ENCODE measurements around the gene ZNF92.
"Not testable (repeated sequence)": the region's sequence is repeated elsewhere in the genome, so short reads cannot be mapped to it uniquely, and the experiment has no call there.

The ZNF92 gene

DNA sequence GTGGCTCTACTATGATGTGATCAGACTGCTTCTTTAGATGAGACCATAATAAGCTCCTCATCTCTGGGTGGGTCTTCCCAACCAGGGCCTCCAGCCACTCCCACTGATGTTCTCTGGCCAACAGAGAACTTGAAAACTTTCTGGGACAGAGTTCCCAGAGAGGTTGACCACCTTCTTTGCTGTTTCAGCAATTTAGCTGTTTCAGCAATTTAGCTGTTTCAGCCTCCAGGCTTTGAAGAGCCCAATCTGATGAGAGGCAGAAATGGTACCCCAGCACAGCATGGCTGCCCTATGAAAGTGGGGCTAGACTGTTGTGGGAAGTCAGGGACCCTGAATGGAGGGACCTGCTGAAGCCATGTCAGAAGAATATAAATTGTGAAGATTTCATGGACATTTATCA lies 49.0 kb downstream of the ZNF92 start:
- DNase-seq (ENCODE audit: insufficient read length, low spot score) (no peak), FAIRE-seq (no peak)
- TF ChIP-seq PAX5 (IDR thresholded peaks at IDR 0.05; ENCODE audit: insufficient read depth, low read length, severe bottlenecking) (no peak), POLR2AphosphoS5 (IDR thresholded peaks at IDR 0.05; ENCODE audit: low read depth, low read length) (no peak), TAF1 (IDR thresholded peaks at IDR 0.05; ENCODE audit: low read depth, low read length) (no peak), POU2F2 (IDR thresholded peaks at IDR 0.05; ENCODE audit: low read depth, low read length) (no peak), POLR2A (IDR thresholded peaks at IDR 0.05; ENCODE audit: low read depth, low read length) (no peak), SPI1 (IDR thresholded peaks at IDR 0.05; ENCODE audit: low read depth, low read length) (no peak)

DNA sequence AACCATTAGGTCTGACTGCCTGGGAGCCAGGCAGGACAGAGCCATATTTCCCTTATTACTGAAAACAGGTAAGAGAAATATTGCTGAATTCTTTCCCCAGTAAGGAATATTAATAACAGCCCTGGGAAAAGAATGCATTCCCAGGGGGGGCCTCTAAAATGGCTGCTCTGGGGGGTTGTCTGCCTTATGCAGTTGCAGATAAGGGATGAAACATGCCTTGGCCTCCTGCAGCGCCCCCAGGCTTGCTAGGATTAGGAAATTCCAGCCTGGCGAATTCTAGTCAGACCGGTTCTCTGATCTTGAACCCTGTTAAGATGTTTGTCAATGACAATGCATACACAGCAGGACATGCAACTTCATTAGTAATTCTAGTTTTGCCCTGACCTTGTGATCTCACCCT lies 49.6 kb downstream of the ZNF92 start:
- not testable (repeated sequence) for DNase-seq (ENCODE audit: insufficient read length, low spot score); FAIRE-seq

DNA sequence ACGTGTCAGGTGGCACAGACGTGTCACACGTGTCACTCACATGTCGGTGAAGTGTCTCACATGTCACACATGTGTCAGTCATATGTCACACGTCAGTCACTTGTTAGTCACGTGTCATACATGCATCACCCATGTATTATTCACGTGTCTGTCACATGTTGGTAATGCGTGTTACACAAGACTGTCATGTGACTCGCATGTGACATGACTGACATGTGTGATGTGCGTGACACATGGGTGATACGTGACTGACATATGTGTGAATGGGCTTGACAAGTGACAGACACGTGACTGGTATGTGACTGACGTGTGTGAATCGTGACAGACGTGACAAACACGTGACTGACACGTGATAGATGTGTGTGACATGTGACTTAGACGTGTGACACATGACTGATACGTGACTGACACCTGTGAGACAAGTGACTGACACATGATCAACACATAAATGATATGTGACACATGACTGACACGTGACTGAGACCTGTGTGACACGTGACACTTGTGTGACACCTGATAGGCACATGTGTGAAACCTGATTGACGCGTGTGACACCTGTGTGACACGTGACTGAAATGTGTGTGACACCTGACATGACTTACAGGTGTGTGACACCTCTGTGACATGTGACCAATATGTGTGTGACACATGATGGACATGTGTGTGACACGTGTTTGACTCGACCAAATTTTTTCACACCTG lies 56.1 kb downstream of the ZNF92 start:
- TF ChIP-seq SPI1 (IDR thresholded peaks at IDR 0.05; ENCODE audit: low read depth, low read length) (no peak), TAF1 (IDR thresholded peaks at IDR 0.05; ENCODE audit: low read depth, low read length) (no peak)
- FAIRE-seq (peak; percentile 68), DNase-seq (ENCODE audit: insufficient read length, low spot score) (no peak)

DNA sequence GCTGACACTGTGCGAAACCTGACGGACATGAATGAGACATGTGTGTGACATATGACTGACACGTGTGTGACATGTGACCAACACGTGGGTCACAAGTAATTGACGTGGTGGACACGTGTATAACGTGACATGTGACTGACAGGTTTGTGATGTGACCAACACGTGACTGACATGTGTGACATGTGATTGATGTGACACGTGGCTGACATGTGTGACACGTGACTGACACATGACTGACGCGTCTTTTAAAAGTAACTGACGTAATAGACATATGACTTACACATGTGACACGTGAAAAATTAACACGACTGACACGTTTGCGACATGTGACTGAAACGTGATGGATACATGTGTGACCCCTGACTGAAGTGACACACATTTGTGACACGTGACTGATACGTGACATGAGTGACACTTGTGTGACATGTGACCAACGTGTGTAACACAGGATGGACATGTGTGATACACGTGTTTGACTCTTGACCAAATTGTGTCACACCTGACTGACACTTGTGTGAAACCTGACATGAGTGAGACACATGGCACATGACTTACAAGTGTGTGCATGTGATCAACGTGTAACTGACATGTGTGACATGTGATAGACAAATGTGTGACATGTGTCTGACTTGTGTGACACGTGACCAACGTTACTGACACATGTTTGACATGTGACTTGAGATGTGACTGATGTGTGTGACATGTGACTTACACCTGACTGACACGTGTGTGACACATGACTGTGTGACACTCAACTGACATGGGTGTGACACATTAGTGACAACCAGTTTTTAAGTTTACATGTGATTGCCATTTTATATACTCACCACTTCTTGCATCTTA lies 56.9 kb downstream of the ZNF92 start:
- no peak for DNase-seq (ENCODE audit: insufficient read length, low spot score)
- FAIRE-seq: peak; percentile 85
- no peak for TF ChIP-seq POU2F2 (IDR thresholded peaks at IDR 0.05; ENCODE audit: low read depth, low read length)
- no peak for TF ChIP-seq SPI1 (IDR thresholded peaks at IDR 0.05; ENCODE audit: low read depth, low read length)
- no peak for TF ChIP-seq POLR2AphosphoS5 (IDR thresholded peaks at IDR 0.05; ENCODE audit: low read depth, low read length)
- TF ChIP-seq PAX5 (IDR thresholded peaks at IDR 0.05; ENCODE audit: insufficient read depth, low read length, severe bottlenecking): no peak
- no peak for TF ChIP-seq TAF1 (IDR thresholded peaks at IDR 0.05; ENCODE audit: low read depth, low read length)
- no peak for TF ChIP-seq POLR2A (IDR thresholded peaks at IDR 0.05; ENCODE audit: low read depth, low read length)

GRCh38 chr7:65434307-65434706 lies 60.7 kb downstream of the ZNF92 start:
- DNase-seq (ENCODE audit: insufficient read length, low spot score) (no peak), FAIRE-seq (no peak)
- TF ChIP-seq SPI1 (IDR thresholded peaks at IDR 0.05; ENCODE audit: low read depth, low read length) (no peak), TAF1 (IDR thresholded peaks at IDR 0.05; ENCODE audit: low read depth, low read length) (no peak), POLR2A (IDR thresholded peaks at IDR 0.05; ENCODE audit: low read depth, low read length) (no peak), PAX5 (IDR thresholded peaks at IDR 0.05; ENCODE audit: insufficient read depth, low read length, severe bottlenecking) (no peak), POLR2AphosphoS5 (IDR thresholded peaks at IDR 0.05; ENCODE audit: low read depth, low read length) (no peak), POU2F2 (IDR thresholded peaks at IDR 0.05; ENCODE audit: low read depth, low read length) (no peak)

GRCh38 chr7:65436163-65436562 lies 62.5 kb downstream of the ZNF92 start:
- DNase-seq (ENCODE audit: insufficient read length, low spot score) (no peak), FAIRE-seq (no peak)
- no peak for TF ChIP-seq POLR2AphosphoS5 (IDR thresholded peaks at IDR 0.05; ENCODE audit: low read depth, low read length)
- no peak for TF ChIP-seq POU2F2 (IDR thresholded peaks at IDR 0.05; ENCODE audit: low read depth, low read length)
- TF ChIP-seq POLR2A (IDR thresholded peaks at IDR 0.05; ENCODE audit: low read depth, low read length): no peak
- no peak for TF ChIP-seq TAF1 (IDR thresholded peaks at IDR 0.05; ENCODE audit: low read depth, low read length)
- TF ChIP-seq PAX5 (IDR thresholded peaks at IDR 0.05; ENCODE audit: insufficient read depth, low read length, severe bottlenecking): no peak
- no peak for TF ChIP-seq SPI1 (IDR thresholded peaks at IDR 0.05; ENCODE audit: low read depth, low read length)

DNA sequence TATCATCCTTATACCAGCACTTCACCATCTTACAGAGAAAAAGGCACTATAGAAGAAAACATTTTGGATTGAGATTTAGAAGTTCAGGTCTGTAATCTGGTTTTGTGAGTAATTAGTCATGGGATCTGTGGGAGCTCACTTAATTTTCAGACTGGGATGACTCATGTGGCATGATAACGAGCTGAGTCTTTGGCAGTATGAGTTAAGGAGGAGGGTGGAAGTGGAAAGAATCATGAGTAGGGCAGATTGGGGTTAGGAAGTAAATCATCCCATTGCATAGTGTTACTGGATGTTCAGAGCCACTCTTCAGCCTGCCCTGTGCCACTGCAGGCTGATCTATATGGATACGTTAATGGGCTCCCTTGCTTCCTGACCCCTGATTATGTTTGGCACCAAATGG lies 64.9 kb downstream of the ZNF92 start:
- TF ChIP-seq PAX5 (IDR thresholded peaks at IDR 0.05; ENCODE audit: insufficient read depth, low read length, severe bottlenecking): no peak
- DNase-seq (ENCODE audit: insufficient read length, low spot score): no peak
- FAIRE-seq: no peak

DNA sequence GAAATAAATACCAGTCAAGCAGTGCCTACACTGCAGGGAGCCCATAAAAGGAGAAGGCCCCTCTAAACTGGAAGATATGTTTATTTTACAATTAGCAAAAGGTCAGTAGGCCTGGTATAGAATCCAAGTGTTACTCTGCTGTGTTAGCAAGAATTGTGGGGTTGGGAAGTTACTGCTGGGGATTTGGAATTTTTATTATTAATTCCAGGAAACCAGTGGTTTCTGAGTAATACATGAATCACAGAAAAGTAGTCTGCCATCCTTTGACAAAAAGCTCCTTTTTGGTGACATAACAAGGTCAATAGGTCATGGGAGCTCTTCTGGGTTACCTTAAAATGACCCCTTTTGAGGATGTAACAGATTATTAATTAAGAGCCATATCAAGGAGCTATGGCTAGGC lies 67.4 kb downstream of the ZNF92 start:
- TF ChIP-seq TAF1 (IDR thresholded peaks at IDR 0.05; ENCODE audit: low read depth, low read length) (no peak), POU2F2 (IDR thresholded peaks at IDR 0.05; ENCODE audit: low read depth, low read length) (no peak), PAX5 (IDR thresholded peaks at IDR 0.05; ENCODE audit: insufficient read depth, low read length, severe bottlenecking) (no peak), POLR2A (IDR thresholded peaks at IDR 0.05; ENCODE audit: low read depth, low read length) (no peak), SPI1 (IDR thresholded peaks at IDR 0.05; ENCODE audit: low read depth, low read length) (no peak), POLR2AphosphoS5 (IDR thresholded peaks at IDR 0.05; ENCODE audit: low read depth, low read length) (no peak)
- no peak for FAIRE-seq
- DNase-seq (ENCODE audit: insufficient read length, low spot score): no peak

DNA sequence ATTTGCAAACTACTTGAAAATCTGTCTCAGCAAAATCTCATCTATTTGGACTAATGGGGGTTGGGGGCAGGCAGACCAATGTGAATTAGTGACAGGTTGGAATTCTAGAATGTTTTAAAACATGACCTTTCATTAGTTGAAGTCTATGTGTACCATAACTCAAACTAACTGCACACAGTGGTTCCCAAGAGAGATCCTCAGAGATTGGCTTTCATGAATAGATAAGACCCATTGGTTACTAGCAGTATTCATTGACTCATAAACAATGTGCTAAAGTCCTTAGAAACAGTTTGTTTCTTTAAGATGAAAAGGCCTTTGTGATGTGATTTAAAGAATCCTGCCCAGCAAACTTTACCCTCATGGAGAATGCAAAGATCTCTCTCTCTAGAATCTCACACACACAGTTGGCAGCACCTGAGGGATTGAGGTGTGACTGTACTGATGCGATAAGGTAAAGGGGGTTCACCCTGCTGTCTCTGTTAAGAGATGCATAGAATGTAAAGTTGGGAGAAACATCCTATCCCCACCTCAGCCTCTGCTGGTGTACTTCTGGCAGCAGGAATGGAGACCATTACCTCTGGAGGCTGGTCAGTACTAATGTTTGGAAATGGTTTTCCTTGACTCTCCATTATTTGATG lies 70.7 kb downstream of the ZNF92 start:
- no peak for FAIRE-seq
- no peak for TF ChIP-seq TAF1 (IDR thresholded peaks at IDR 0.05; ENCODE audit: low read depth, low read length)
- no peak for TF ChIP-seq POU2F2 (IDR thresholded peaks at IDR 0.05; ENCODE audit: low read depth, low read length)
- no peak for TF ChIP-seq POLR2AphosphoS5 (IDR thresholded peaks at IDR 0.05; ENCODE audit: low read depth, low read length)
- TF ChIP-seq POLR2A (IDR thresholded peaks at IDR 0.05; ENCODE audit: low read depth, low read length): no peak
- TF ChIP-seq SPI1 (IDR thresholded peaks at IDR 0.05; ENCODE audit: low read depth, low read length): no peak
- TF ChIP-seq PAX5 (IDR thresholded peaks at IDR 0.05; ENCODE audit: insufficient read depth, low read length, severe bottlenecking): no peak
- DNase-seq (ENCODE audit: insufficient read length, low spot score): no peak

All from GM12891 (cell line).